ENCODE measurements around the gene CDK13. TPM values are rescaled to one million over a fixed set of nuclear protein-coding genes. Genes with fewer than 3 reads are reported as not detected.
A peak's percentile ranks its signal among the peaks of the same experiment; 100 is the strongest.

CDK13 gene
- total and polyA plus RNA-seq, 11 donors: 12.4 to 32.2 (median 24.1) TPM

DNA sequence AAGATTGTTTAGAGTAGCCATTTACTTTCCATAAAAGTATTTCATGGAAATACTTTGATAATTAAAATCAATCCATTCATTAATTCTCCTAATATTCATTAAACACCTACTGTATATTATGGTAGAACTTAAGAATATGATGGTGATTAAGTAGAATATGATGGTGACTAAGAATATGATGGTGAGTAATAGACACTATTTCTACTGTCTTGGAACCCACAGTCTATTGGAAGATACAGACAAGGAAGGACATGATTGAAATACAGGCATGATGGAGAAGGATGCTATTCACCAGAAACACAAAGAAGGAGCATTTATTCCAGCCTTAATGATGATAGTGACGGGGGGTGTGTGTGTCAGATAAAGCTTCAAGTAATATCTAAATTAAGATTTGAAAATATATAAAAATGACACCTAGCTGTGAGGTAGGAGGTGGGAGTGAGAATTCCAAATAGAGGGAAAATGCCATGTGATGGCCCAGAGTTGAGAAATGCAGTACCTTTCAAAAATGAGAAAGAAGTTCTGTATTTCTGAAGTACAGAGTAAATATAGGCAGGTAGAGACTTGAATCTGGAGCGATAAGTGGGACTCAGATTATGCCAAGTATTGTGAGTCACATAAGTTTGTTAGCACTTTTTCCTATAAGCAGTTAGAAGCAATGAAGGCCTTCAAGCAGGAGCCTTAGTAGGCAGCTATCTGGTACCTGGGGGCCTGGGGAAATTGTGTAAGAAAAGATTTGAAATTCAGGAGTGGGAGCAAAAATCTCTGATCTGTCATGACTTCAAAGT lies 12.5 kb upstream of the CDK13 start:
- H3K4me3 ChIP-seq: no peak overlapping the region
- 71 to 96% (median 96%) methylated on average over 2 of the region's 2 CpGs for WGBS, 4 donors

DNA sequence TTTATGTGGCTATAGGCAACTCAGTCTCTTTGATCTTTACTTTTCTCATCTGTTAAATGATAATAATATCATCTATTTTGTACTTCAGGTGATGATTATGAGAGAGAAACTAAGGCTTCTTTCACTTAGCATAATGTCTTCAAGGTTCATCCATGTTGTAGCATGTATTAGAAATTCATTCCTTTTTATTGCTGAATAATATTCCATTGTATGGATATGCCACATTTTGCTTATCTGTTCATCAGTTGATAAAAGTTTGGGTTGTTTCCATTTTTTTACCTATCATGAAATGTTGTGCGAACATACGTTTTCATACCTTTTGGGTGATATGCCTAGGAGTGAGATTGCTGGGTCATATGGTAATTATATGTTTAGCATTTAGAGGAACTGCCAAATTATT lies 7.2 kb upstream of the CDK13 start:
- no peaks in the 10 kb centered on the region for H3K36me3 ChIP-seq
- H3K27me3 ChIP-seq: no peaks in the 10 kb centered on the region
- no peak for TF ChIP-seq POLR2A (IDR thresholded peaks at IDR 0.05)
- TF ChIP-seq, protein P1, sequence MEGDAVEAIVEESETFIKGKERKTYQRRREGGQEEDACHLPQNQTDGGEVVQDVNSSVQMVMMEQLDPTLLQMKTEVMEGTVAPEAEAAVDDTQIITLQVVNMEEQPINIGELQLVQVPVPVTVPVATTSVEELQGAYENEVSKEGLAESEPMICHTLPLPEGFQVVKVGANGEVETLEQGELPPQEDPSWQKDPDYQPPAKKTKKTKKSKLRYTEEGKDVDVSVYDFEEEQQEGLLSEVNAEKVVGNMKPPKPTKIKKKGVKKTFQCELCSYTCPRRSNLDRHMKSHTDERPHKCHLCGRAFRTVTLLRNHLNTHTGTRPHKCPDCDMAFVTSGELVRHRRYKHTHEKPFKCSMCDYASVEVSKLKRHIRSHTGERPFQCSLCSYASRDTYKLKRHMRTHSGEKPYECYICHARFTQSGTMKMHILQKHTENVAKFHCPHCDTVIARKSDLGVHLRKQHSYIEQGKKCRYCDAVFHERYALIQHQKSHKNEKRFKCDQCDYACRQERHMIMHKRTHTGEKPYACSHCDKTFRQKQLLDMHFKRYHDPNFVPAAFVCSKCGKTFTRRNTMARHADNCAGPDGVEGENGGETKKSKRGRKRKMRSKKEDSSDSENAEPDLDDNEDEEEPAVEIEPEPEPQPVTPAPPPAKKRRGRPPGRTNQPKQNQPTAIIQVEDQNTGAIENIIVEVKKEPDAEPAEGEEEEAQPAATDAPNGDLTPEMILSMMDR (IDR thresholded peaks at IDR 0.05): no peak
- 97 to 99% (median 98%) methylated on average over 2 of the region's 2 CpGs for WGBS, 4 donors
- intact Hi-C loops (cut with DNase I): no loop called here
- ATAC-seq (no peak), DNase-seq (no peak)
- no peak overlapping the region for H3K27ac ChIP-seq
- no peak overlapping the region for H3K4me3 ChIP-seq
- no peaks in the 10 kb centered on the region for H3K9me3 ChIP-seq
- H3K4me1 ChIP-seq: peaks cover 0 to 4% (median 0%) of the 10 kb centered on the region in 12 donors

More for the DNA sequence above, 12.5 kb upstream of the CDK13 start:
- Histone ChIP-seq H3K4me1 (no peaks in the 10 kb centered on the region), H3K36me3 (no peaks in the 10 kb centered on the region), H3K27me3 (no peaks in the 10 kb centered on the region), H3K9me3 (no peaks in the 10 kb centered on the region), H3K27ac (no peak overlapping the region)
- no peak for DNase-seq
- no peak for TF ChIP-seq POLR2A (IDR thresholded peaks at IDR 0.05)
- TF ChIP-seq, protein P1 (IDR thresholded peaks at IDR 0.05): no peak
- intact Hi-C loops (cut with DNase I): no loop called here
- no peak for ATAC-seq

DNA sequence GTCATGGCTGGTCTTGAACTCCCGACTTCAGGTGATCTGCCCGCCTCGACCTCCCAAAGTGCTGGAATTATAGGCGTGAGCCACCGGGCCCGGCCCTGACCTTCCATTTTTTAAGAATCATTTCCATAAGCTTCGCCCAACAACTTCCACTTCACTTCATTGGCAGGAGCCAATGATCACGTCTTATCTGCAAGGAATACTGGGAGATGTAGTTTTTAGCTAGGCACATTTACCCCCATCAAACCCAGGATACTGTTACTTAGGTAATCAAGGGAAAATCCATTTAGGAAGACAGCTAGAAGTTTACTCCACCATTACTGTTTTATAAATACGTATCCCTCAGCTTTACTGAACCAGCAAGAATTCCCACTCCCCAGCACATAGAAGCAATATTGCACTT lies 3.4 kb upstream of the CDK13 start:
- H3K36me3 ChIP-seq: no peaks in the 10 kb centered on the region
- no peaks in the 10 kb centered on the region for H3K27me3 ChIP-seq
- DNase-seq (no peak), ATAC-seq (no peak)
- intact Hi-C loops (cut with DNase I): loop anchor here in 5 of 10 donors (5.0 kb wide), 3 partner anchors 49 to 186 kb away; partner anchors contain the start of gene MPLKIP (in 1 of the 5)
- H3K4me3 ChIP-seq: no peak overlapping the region
- H3K9me3 ChIP-seq: no peaks in the 10 kb centered on the region
- H3K4me1 ChIP-seq: peaks cover 4 to 13% (median 5%) of the 10 kb centered on the region in 12 donors
- no peak overlapping the region for H3K27ac ChIP-seq
- no peak for TF ChIP-seq POLR2A (IDR thresholded peaks at IDR 0.05)
- TF ChIP-seq, protein P1 (IDR thresholded peaks at IDR 0.05): no peak
- 82 to 90% (median 84%) methylated on average over 9 of the region's 9 CpGs for WGBS, 4 donors

DNA sequence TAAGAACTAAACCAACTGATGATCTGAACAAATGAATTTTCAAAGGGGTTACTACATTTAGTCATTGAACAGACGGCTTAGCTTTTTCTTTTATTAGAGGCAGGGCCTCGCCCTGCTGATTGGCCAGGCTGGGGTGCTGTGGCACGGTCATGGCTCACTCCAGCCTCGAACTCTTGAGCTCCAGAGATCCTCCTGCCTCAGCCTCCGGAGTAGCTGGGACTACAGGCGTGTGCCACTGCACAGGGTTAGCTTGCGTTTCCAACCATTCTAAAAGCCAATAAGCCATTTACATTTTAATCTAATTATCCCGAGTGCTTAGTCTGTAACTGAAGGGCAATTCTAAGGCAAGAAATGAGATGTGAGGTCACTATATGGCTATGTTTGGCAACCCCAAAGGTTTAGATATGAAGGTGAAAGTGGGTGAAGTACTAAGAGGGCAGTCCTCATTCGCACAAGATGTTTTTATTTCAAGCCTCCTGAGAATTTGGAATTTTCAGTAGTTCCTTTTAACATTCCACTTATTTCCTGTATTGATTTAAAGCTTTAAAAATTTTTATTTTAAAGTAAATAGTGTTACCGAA lies 1.6 kb upstream of the CDK13 start:
- 49 to 60% (median 57%) methylated on average over 10 of the region's 10 CpGs for WGBS, 4 donors
- Histone ChIP-seq H3K9me3 (no peaks in the 10 kb centered on the region), H3K4me1 (peaks cover 4 to 25% (median 8%) of the 10 kb centered on the region in 12 donors), H3K27me3 (no peaks in the 10 kb centered on the region), H3K36me3 (no peaks in the 10 kb centered on the region), H3K4me3 (peak overlapping the region; percentile 30 to 99 (median 79)), H3K27ac (peak overlapping the region; percentile 81 to 100 (median 98))
- intact Hi-C loops (cut with DNase I): loop anchor here in 5 of 10 donors (5.0 kb wide), 3 partner anchors 51 to 184 kb away; partner anchors contain the start of gene MPLKIP (in 1 of the 5)
- ATAC-seq (no peak), DNase-seq (no peak)
- no peak for TF ChIP-seq POLR2A (IDR thresholded peaks at IDR 0.05)
- TF ChIP-seq, protein P1 (IDR thresholded peaks at IDR 0.05): no peak
